Activated naive CD4-positive, alpha-beta T cell treated with anti-CD3 and anti-CD28 coated beads, Interleukin-2, amount 50 U/mL, for 24 hours (primary cell): ENCODE data around the gene SRRM1.
"Not testable (repeated sequence)": the region's sequence is repeated elsewhere in the genome, so short reads cannot be mapped to it uniquely, and the experiment has no call there.

Source experiments
- H3K27ac Mint-ChIP-seq: one replicate; pipeline ENCODE4 v1.8.0; 2021; ENCODE audit warnings: mild to moderate bottlenecking, mixed read lengths
- H3K27me3 Mint-ChIP-seq: one replicate; pipeline ENCODE4 v1.8.0; 2021; ENCODE audit warnings: mixed read lengths
- H3K36me3 Mint-ChIP-seq: one replicate; pipeline ENCODE4 v1.8.0; 2021; ENCODE audit warnings: mixed read lengths
- H3K4me1 Mint-ChIP-seq: one replicate; pipeline ENCODE4 v1.8.0; 2021; ENCODE audit warnings: mixed read lengths
- H3K4me3 Mint-ChIP-seq: one replicate; pipeline ENCODE4 v1.8.0; 2021; ENCODE audit warnings: mild to moderate bottlenecking, mixed read lengths
- H3K9me3 Mint-ChIP-seq: one replicate; pipeline ENCODE4 v1.8.0; 2021; ENCODE audit warnings: mixed read lengths

Gene SRRM1

DNA sequence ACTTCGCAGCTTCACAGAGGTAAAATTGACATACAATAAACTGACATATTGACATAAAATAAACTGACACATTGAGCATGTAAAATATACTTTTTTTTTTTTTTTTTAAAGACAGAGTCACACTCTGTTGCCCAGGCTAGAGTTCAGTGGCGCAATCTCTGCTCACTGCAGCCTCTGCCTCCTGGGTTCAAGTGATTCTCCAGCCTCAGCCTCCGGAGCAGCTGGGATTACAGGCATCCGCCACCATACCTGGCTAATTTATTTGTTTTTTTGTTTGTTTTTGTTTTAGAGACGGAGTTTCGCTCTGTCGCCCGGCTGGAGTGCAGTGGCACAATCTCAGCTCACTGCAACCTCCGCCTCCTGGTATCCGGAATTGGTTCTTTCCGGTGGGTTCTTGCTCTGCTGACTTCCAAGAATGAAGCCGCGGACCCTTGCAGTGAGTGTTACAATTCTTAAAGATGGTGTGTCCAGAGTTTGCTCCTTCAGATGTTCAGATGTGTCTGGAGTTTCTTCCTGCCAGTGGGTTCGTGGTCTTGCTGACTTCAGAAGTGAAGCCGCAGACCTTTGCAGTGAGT lies 53.7 kb downstream of the SRRM1 start:
- Mint-ChIP-seq H3K27me3 (no peaks in the 10 kb centered on the region), H3K27ac (no peak overlapping the region), H3K4me1 (peaks cover 5% of the 10 kb centered on the region), H3K9me3 (no peaks in the 10 kb centered on the region), H3K36me3 (no peaks in the 10 kb centered on the region), H3K4me3 (no peak overlapping the region)

DNA sequence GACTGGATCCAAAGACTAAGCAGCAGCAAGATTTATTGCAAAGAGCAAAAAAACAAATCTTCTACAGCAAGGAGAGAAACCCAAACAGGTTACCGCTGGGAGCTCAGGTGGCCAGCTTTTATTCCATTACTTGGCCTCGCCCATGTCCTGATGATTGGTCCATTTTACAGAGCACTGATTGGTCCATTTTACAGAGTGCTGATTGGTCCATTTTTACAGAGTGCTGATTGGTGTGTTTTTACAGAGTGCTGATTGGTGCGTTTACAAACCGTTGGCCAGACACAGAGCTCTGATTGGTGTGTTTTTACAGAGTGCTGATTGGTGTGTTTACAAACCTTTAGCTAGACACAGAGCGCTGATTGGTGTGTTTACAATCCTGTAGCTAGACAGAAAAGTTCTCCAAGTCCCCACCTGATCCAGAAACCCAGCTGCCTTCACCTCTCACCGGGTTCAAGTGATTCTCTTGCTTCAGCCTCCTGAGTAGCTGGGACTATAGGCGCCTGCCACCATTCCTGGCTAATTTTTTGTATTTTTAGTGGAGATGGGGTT lies 54.4 kb downstream of the SRRM1 start:
- not testable (repeated sequence) for H3K4me3 Mint-ChIP-seq, H3K4me1 Mint-ChIP-seq, H3K9me3 Mint-ChIP-seq, H3K27me3 Mint-ChIP-seq, H3K27ac Mint-ChIP-seq, H3K36me3 Mint-ChIP-seq

DNA sequence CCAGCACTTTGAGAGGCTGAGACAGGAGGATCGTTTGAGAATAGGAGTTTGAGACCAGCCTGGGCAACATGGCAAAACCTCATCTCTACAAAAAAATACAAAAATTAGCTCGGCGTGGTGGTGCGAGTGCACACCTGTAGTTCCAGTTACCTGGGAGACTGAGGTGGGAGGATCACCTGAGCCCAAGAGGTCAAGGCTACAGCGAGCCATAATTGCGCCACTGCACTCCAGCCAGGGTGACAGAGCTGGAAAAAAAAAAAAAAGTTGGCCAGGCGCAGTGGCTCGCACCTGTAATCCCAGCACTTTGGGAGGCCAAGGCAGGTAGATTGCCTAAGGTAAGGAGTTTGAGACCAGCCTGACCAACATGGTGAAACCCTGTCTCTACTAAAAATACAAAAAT lies 55.2 kb downstream of the SRRM1 start:
- not testable (repeated sequence) for H3K4me1 Mint-ChIP-seq, H3K27me3 Mint-ChIP-seq, H3K27ac Mint-ChIP-seq, H3K36me3 Mint-ChIP-seq, H3K9me3 Mint-ChIP-seq, H3K4me3 Mint-ChIP-seq

DNA sequence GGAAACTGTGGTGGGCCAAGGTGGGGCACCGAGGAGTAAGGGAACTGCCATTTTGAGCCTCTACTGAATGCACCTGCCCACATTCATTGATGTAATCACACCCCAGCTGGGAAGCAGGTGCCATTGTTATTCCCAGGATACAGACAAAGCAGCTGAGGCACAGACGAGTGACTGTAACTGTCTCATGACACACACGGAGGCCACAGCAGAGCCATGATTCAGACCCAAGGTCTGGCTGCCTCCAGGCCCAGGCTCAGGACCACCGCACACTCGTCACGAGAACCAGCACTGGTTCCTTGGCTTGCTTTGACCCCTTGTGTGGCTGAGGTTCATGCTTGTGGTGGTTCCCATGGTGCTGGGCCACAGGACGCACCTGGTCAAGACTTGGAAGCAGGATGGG lies 56.5 kb downstream of the SRRM1 start:
- H3K4me1 Mint-ChIP-seq: no peaks in the 10 kb centered on the region
- H3K9me3 Mint-ChIP-seq: no peaks in the 10 kb centered on the region

DNA sequence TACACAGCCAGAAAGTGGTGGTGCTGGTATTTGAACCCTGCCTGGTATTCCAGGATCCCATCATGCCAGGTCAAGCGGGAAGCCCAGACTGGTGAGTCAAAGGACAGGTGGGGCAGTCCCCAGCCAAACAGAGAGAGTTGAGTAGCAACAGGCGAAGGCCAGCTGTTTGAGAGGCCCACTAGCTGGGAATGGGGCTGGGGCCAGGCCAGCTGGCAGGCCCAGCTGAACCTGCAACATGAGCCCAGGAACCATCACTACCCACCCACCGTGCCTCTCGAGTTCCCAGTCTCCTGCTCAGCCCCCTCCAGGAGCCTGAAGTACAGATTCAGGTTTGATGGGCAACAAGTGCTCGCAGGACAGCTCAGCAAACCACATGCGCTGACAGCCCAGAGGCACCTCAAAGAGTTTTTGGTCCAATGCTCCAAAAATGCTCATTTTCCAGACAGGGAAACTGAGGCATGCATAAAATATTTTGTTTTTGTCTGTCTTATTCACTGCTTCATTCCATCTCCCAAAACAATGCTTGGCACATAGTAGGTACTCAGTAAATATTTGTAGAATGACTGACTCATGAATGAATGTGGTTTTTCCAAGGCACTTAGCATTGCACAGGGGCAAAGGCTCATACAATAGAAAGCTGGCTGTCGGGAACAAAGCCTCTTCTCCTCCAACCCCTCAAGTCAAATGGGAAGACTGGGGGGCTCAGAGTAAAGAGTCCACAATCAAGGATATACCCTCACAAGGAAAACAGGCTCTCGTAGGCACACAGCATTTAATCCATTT lies 59.6 kb downstream of the SRRM1 start:
- Mint-ChIP-seq H3K9me3 (no peaks in the 10 kb centered on the region), H3K27ac (no peak overlapping the region), H3K4me3 (no peak overlapping the region), H3K4me1 (peaks cover 10% of the 10 kb centered on the region), H3K36me3 (no peaks in the 10 kb centered on the region), H3K27me3 (no peaks in the 10 kb centered on the region)

More for the DNA sequence above, 56.5 kb downstream of the SRRM1 start:
- Mint-ChIP-seq H3K36me3 (no peaks in the 10 kb centered on the region), H3K27ac (no peak overlapping the region), H3K4me3 (no peak overlapping the region), H3K27me3 (no peaks in the 10 kb centered on the region)

DNA sequence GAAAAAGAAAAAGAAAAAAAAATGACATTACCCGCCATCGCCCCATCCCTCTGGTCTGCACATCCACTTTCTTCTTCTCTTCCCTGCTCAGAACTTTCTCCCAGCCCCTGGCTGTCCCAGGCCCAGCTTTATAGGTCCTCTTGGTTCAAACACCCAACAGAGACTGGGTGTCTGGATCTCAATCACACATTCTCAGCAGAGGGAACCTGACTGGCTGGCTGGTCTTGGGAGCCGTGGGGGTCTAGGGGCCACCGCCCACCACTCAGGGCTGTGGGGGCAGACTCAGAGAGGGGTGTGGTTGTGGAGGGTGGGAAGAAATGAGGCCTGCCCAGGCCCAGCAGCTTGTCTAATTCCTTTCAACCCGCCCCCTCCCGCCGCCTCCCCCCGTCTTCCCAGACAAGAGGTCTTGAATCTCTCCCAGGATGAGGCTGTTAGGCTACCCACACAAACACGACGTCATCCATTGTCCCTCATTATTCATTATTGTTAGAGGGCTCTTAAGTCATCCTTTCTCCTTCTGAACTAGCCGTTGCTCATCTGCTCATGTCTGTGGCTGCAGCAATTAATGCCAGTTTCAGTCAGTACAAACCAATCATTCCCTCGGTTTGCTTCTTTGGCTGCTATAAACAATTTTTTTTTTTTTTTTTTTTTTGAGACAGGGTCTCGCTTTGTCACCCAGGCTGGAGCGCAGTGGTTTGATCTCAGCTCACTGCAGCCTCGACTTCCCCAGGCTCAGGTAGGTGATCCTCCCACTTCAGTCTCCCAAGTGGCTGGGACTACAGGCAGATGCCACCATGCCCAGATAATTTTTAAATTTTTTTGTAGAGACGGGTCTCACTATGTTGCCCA lies 61.5 kb downstream of the SRRM1 start:
- Mint-ChIP-seq H3K4me1 (peaks cover 10% of the 10 kb centered on the region), H3K36me3 (no peaks in the 10 kb centered on the region)

DNA sequence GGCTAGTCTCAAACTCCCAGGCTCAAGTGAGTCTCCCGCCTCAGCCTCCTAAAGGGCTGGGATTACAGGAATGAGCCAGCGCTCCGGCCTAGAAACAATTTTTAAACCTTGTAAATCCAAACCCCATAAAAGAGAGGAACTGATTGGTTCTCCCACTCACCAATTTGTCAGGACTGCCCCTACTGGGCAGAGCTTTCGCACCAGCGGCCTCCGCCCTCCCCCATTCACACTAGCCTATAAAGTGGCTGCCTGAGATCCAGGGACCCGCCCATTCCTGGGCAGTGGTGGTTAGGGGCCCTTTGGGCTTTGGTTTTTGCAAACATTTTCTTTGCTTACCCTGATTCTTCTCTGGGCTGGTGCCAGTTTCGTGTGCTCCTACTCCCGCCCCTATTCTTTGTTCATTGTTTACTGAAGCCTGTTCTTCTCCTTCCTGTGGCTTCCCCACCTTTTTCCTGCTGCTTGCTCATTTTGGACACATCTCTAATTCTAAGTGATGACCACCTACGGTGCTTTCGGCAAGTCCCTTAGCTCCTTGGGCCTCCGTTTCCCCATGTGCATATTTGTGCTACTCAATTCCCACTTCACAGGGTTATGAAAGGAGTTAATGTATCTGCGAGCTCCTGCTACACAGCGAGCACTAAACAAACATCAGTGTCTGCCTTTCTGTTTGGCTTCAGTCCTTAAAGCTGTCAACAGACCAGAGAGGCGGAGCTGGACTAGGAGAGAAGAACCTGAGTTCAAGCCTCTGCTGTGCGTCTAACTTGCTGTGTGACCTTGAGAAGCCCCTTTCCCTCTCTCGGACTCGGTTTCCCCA lies 62.4 kb downstream of the SRRM1 start:
- Mint-ChIP-seq H3K27ac (peak overlapping the region; percentile 73), H3K36me3 (no peaks in the 10 kb centered on the region), H3K27me3 (no peaks in the 10 kb centered on the region), H3K4me3 (peak overlapping the region; percentile 37), H3K9me3 (no peaks in the 10 kb centered on the region), H3K4me1 (peaks cover 10% of the 10 kb centered on the region)

More for the DNA sequence above, 61.5 kb downstream of the SRRM1 start:
- H3K4me3 Mint-ChIP-seq: no peak overlapping the region
- peak overlapping the region; percentile 53 for H3K27ac Mint-ChIP-seq
- no peaks in the 10 kb centered on the region for H3K27me3 Mint-ChIP-seq
- no peaks in the 10 kb centered on the region for H3K9me3 Mint-ChIP-seq

DNA sequence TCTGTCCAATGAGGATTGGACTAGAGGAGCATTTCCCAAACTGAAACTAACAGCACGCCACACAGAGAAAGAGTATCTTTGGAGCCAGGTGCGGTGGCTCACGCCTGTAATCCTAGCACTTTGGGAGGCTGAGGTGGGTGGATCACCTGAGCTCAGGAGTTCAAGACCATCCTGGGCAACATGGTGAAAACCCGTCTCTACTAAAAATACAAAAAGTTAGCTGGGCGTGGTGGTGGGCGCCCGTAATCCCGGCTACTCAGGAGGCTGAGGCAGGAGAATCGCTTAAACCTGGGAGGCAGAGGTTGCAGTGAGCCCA lies 62.9 kb downstream of the SRRM1 start:
- H3K27ac Mint-ChIP-seq, H3K4me1 Mint-ChIP-seq, H3K36me3 Mint-ChIP-seq, H3K9me3 Mint-ChIP-seq, H3K4me3 Mint-ChIP-seq, H3K27me3 Mint-ChIP-seq: not testable (repeated sequence)

DNA sequence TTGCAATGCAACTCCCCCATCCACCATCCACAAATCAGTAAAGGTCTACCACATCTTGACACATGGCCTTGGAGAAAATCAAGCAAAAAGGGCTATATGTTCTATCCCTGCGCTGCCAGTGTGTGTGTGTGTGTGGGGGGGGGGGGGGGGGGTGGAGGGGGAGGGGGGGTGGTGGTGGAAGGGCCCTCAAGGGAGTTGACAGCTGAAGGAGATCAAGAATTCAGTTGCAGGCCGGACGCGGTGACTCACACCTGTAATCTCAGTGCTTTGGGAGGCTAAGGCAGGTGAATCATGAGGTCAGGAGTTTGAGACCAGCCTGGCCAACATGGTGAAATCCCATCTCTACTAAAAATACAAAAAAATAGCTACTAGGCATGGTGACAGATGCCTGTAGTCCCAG lies 64.6 kb downstream of the SRRM1 start:
- H3K27me3 Mint-ChIP-seq: no peaks in the 10 kb centered on the region
- peaks cover 10% of the 10 kb centered on the region for H3K4me1 Mint-ChIP-seq
- H3K9me3 Mint-ChIP-seq: no peaks in the 10 kb centered on the region
- no peaks in the 10 kb centered on the region for H3K36me3 Mint-ChIP-seq
- no peak overlapping the region for H3K4me3 Mint-ChIP-seq
- no peak overlapping the region for H3K27ac Mint-ChIP-seq

DNA sequence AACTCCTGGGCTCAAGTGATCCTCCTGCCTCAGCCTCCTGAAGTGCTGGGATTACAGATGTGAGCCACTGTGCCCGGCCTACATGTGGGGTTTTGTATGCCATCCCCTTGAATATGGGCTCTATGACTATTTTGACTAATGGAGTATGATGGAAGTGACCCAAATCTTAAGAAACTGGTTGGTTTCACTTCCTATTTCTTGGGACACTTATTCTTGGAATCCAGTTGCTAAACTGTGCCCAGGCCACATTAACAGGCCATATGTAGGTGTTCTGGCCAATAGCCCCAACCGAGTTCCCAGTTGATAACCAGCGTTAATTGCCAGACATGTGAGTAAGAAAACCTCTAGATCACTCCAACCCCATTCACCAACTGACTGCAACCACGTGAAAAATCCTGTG lies 65.8 kb downstream of the SRRM1 start:
- Mint-ChIP-seq H3K4me1 (peaks cover 10% of the 10 kb centered on the region), H3K27me3 (no peaks in the 10 kb centered on the region), H3K36me3 (no peaks in the 10 kb centered on the region), H3K9me3 (no peaks in the 10 kb centered on the region), H3K27ac (no peak overlapping the region), H3K4me3 (no peak overlapping the region)

DNA sequence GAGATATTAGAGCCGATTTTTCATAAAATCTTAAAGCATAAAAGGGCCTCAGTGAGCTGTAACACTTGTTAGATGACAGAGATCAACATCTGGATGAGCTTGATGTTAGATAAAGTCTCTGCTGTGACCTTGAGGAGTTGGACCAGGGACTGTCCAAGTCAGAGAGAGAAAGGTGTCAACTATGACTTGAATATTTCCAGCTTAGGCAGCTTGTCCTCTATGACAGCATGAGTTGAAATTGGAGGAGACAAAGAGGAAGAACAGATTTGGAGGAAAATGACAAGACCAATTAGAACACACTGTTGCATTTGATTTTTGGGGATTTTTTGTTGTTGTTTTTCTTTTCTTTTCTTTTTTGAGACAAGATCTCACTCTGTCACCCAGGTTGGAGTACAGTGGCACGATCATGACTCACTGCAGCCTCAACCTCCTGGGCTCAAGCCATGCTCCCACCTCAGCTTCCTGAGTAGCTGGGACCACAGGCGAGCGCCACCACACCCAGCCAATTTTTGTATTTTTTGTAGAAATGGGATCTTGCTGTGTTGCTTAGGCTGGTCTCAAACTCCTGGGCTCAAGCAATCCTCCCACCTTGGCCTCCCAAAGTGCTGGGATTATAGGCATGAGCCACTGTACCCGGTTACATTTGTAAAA lies 66.8 kb downstream of the SRRM1 start:
- Mint-ChIP-seq H3K4me3 (no peak overlapping the region), H3K9me3 (no peaks in the 10 kb centered on the region), H3K36me3 (no peaks in the 10 kb centered on the region), H3K4me1 (peaks cover 9% of the 10 kb centered on the region), H3K27ac (no peak overlapping the region), H3K27me3 (no peaks in the 10 kb centered on the region)

DNA sequence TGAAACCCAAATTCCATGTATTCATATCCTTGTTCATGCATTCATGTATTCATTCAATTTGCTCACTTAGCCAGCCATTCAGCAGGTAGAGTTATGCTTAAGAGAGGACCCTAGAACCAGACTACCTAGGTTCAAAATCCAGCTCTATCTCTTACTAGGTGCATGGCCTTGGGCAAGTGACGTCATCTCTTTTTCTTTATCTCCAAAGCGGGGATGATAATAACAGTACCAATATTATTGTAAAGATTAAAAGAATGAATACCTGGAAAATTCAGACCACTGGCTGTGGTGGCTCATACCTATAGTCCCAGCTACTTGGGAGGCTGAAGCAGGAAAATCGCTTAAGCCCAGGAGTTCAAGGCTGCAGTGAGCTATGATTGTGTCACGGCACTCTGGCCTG lies 68.2 kb downstream of the SRRM1 start:
- Mint-ChIP-seq H3K9me3 (no peaks in the 10 kb centered on the region), H3K4me3 (no peak overlapping the region), H3K27ac (no peak overlapping the region), H3K4me1 (no peaks in the 10 kb centered on the region), H3K27me3 (no peaks in the 10 kb centered on the region), H3K36me3 (no peaks in the 10 kb centered on the region)

DNA sequence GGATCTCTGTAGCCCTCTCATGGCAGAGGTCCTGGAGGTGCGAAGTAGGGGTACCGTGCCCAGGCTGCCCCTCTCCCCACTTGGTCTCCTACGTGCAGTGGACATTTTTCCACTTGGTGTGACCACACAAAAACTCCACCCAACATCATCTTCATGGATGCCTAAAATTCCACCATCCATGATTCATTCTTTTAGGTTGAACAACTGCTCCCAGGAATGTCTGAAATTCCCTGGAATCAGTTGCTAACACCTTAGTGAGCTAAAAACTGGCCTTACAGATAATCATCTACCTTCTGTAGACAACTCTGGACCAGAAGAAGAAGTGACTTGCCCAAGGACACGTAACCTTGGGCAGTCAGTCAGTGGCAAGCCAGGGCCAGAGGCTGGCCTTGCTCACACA lies 70.1 kb downstream of the SRRM1 start:
- Mint-ChIP-seq H3K27me3 (no peaks in the 10 kb centered on the region), H3K9me3 (no peaks in the 10 kb centered on the region), H3K27ac (no peak overlapping the region), H3K4me1 (no peaks in the 10 kb centered on the region), H3K36me3 (no peaks in the 10 kb centered on the region), H3K4me3 (no peak overlapping the region)

DNA sequence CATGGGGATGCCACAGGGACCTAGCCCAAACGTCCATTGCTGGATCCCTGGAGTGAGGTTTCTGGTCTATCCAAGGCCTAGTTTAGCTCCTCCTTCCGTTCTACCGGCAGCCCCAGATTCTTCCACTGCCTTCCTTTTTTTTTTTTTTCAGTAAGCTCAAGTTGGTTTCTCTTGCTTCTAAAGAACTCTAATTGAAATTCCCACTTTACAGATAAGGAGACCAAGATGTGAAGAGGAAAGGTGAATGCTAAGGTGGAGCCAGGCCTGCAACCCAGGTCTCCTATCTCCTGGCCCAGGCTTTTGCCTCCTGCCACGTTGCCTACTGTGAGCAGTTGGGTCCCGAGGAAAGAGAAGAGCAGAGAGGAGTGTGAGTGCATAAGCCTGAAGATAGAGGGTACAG lies 70.6 kb downstream of the SRRM1 start:
- Mint-ChIP-seq H3K27me3 (no peaks in the 10 kb centered on the region), H3K4me3 (no peak overlapping the region), H3K9me3 (no peaks in the 10 kb centered on the region), H3K27ac (no peak overlapping the region), H3K36me3 (no peaks in the 10 kb centered on the region), H3K4me1 (no peaks in the 10 kb centered on the region)
